HEK293 (cell line): ENCODE measurements around the gene GREM2.

Source experiments
- KLF7 ChIP-seq: fragments of 450-650 bp; formaldehyde crosslinking; IDR thresholded peaks from 2 replicates; pipeline ENCODE4 v1.5.1; 2016; ENCODE audit warnings: missing biosample characterization, missing genetic modification characterization, borderline replicate concordance
- REPIN1 ChIP-seq: fragments of 450-650 bp; formaldehyde crosslinking; IDR thresholded peaks from 2 replicates; pipeline ENCODE4 v1.5.1; 2017; ENCODE audit warnings: missing biosample characterization, missing genetic modification characterization, low read depth
- SP2 ChIP-seq: fragments of 450-650 bp; formaldehyde crosslinking; IDR thresholded peaks from 2 replicates; pipeline ENCODE4 v1.5.1; 2016; ENCODE audit warnings: missing biosample characterization, missing genetic modification characterization
- ZNF10 ChIP-seq: fragments of 450-650 bp; formaldehyde crosslinking; IDR thresholded peaks from 2 replicates; pipeline ENCODE4 v1.5.1; 2017; ENCODE audit warnings: missing biosample characterization, missing genetic modification characterization
- ZNF529 ChIP-seq: fragments of 450-650 bp; formaldehyde crosslinking; IDR thresholded peaks from 2 replicates; pipeline ENCODE4 v1.5.1; 2017; ENCODE audit warnings: missing genetic modification characterization, missing biosample characterization; ENCODE audit not compliant: insufficient replicate concordance
- TF ChIP-seq, protein P1 (sequence below): fragments of 450-650 bp; formaldehyde crosslinking; IDR thresholded peaks from 2 replicates; pipeline ENCODE4 v1.5.1; 2016; ENCODE audit warnings: missing biosample characterization, missing genetic modification characterization
- TF ChIP-seq, protein P2 (sequence below): fragments of 450-650 bp; formaldehyde crosslinking; IDR thresholded peaks from 2 replicates; pipeline ENCODE4 v1.5.1; 2016; ENCODE audit warnings: missing biosample characterization, missing genetic modification characterization

DNA sequence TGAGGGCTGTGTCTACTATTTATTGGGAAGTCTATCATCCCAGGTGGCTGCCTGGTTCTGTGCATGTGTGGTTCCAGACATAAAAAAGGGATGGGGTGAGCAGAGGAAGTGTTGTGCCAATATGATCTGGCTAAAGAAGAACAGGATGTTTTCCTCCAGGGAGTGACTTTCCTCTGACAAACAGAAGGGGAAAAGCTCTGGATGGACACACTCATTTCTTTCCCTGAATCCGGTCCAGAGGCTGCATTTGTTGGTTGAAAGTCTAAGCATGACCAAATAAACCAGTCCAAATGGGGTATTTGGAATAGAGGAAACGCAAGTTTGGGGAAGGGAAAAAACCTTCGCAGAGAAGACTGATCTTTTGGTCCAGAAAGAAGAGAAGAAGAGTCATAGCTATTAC, 12.7 kb downstream of the GREM2 start:
- TF ChIP-seq, protein P1, sequence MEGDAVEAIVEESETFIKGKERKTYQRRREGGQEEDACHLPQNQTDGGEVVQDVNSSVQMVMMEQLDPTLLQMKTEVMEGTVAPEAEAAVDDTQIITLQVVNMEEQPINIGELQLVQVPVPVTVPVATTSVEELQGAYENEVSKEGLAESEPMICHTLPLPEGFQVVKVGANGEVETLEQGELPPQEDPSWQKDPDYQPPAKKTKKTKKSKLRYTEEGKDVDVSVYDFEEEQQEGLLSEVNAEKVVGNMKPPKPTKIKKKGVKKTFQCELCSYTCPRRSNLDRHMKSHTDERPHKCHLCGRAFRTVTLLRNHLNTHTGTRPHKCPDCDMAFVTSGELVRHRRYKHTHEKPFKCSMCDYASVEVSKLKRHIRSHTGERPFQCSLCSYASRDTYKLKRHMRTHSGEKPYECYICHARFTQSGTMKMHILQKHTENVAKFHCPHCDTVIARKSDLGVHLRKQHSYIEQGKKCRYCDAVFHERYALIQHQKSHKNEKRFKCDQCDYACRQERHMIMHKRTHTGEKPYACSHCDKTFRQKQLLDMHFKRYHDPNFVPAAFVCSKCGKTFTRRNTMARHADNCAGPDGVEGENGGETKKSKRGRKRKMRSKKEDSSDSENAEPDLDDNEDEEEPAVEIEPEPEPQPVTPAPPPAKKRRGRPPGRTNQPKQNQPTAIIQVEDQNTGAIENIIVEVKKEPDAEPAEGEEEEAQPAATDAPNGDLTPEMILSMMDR (tag by site-specific recombination): no peak
- TF ChIP-seq SP2 (tag by site-specific recombination): no peak
- TF ChIP-seq ZNF529: no peak
- no peak for TF ChIP-seq REPIN1
- TF ChIP-seq, protein P2, sequence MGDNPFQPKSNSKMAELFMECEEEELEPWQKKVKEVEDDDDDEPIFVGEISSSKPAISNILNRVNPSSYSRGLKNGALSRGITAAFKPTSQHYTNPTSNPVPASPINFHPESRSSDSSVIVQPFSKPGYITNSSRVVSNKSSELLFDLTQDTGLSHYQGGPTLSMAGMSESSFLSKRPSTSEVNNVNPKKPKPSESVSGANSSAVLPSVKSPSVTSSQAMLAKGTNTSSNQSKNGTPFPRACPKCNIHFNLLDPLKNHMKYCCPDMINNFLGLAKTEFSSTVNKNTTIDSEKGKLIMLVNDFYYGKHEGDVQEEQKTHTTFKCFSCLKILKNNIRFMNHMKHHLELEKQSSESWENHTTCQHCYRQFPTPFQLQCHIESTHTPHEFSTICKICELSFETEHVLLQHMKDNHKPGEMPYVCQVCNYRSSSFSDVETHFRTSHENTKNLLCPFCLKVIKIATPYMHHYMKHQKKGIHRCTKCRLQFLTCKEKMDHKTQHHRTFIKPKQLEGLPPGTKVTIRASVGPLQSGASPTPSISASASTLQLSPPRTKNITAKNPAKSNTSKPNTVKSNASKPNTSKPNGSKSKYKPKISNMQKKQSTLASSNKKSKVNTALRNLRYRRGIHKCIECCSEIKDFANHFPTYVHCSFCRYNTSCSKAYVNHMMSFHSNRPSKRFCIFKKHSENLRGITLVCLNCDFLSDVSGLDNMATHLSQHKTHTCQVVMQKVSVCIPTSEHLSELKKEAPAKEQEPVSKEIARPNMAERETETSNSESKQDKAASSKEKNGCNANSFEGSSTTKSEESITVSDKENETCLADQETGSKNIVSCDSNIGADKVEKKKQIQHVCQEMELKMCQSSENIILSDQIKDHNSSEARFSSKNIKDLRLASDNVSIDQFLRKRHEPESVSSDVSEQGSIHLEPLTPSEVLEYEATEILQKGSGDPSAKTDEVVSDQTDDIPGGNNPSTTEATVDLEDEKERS (tag by site-specific recombination): no peak
- no peak for TF ChIP-seq KLF7 (tag by site-specific recombination)
- no peak for TF ChIP-seq ZNF10 (tag by site-specific recombination)
